T-helper 1 cell treated with Interleukin-12 subunit alpha and Interleukin-12 subunit beta and Interleukin-4 antibody, amounts not matched to agents 30 ng/mL and 1 ng/mL, for 36 hours (primary cell): ENCODE results near the gene EFCAB6. TPM values are rescaled to one million over a fixed set of nuclear protein-coding genes. Genes with fewer than 3 reads are reported as not detected.

Source experiments
- intact Hi-C: fragments of 100-400 bp; cut with micrococcal nuclease; formaldehyde crosslinking; loops from one replicate; pipeline ENCODE4 v1.15.1; 2024
- total RNA-seq: library from RNA; stranded (reverse); gene quantifications from 2 replicates; pipeline ENCODE4 v1.2.3, GENCODE V29; 2022

The EFCAB6 gene
- total RNA-seq, 1 donor from 2014 or later: not detected

DNA sequence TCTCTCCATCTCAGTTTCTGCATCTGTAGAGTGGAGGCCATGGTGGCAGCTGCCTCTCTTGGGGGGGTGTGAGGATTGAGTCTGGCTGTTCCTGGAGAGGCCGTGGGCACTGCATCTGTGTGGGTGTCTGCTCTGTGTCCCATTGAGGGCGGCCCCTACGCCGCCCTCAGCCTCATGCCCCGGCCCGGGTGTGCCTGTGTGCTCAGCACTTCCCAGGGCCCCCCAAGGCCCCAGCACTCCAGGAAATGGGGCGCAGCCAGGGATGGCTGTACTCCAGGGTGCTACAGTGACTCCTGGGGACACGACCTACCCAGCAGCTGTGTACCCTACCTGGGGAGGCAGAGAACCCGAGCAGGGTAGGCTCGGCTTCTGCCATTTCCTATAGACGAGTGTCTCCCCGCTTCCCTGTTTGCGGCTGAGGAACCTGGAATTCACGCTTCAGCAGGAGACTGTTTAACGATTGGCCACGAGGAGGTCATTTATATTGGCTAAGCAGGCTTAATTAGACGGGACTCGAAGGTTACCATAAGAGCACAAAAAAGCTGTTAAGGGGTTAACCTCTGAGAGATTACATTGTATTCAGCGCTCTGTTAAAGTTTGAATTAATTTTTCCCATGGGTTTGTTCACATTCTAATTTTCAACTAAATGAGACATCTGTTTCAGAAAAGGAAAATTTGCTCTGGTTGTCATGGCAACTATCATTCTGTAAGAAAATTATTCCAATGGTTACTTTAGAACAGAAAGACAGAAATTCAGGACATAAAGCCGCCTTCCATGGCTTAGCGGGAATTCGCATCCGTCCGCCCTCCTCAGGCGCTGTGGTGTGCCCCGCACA lies 323.9 kb downstream of the EFCAB6 start:
- intact Hi-C loops: no loop called here

DNA sequence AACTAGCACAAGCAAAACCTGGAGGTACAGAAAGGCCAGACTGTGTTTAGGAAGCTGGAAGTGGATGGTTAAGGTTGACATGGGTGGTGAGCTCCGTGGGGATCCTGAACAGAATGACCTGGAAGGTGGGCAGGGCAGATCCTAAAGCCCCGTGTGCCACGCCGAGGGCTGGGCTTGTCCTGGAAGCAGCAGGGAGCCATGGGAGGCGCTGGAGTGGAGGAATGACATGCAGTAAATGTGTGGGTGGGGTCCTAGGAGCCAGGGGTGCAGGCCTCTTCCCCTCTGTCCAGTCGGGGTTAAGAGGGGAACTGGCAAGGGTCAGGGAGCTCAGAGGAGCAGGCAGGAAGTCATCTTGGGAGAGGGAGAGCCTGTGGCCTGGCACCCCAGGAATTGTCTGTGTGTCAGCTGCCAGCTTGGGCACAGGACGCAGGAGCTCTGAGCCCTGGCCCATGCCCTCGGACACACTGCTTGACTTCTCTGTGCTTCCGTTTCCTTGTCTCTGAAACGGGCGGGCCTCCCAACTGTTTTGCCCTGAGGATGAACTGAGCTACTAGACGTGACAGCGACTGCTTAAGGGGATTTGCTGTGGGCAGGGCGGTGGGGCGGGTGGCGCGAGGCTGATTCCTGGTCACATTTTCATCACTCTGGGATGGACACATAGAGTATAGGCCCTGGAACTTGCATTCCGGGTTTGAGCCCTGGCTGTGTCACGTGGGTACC lies 324.6 kb downstream of the EFCAB6 start:
- intact Hi-C loops: no loop called here

DNA sequence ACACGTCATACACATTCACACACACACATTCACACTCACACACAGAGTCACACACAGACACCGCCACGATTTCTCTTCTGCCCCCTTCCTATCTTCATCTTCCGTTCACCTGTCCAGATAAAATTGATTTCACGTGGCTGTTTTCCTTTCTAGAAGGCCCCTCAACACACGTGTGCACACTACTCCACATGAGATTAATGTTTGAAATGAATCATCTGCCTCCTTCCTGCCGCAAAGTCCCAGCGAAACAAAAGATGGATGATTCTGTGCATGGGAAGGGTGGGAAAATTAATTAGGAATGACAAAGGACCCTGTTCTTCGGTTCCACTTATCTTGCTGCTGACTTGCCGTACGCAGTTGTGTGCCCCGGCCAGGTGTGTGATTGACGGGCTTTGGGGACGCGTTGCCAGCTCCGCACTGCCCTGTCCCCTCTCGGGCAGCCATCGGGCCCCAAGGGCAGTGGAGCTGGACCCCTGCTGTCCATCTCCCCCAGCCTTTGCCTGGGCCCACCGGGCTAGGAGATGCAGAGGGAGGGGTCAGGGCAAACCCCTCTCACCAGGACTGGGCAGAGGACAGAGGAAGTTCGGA lies 326.5 kb downstream of the EFCAB6 start:
- intact Hi-C loops: no loop called here

DNA sequence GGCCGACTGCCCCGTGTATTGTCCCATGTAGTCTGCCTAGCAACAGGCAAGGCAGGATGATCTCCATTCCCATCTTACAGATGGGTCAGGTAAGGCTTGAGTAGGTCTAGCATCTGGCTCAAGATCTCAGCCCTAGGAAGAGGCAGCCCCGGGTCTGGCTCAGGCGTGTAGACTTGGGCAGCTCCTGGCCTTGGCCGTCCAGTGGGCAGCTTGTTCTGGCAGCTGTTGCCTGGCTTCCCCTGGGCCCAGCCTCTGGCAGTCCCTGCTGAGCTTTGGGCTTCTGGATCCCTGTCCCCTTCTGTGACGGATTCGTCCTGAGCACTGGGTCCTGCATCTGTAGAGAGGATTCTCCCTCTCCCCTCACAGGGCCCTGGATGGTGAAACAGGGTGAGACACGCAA lies 327.9 kb downstream of the EFCAB6 start:
- intact Hi-C loops: loop anchor here (5.0 kb wide), 1 partner anchor 97 kb away; no protein-coding TSS in a partner anchor

DNA sequence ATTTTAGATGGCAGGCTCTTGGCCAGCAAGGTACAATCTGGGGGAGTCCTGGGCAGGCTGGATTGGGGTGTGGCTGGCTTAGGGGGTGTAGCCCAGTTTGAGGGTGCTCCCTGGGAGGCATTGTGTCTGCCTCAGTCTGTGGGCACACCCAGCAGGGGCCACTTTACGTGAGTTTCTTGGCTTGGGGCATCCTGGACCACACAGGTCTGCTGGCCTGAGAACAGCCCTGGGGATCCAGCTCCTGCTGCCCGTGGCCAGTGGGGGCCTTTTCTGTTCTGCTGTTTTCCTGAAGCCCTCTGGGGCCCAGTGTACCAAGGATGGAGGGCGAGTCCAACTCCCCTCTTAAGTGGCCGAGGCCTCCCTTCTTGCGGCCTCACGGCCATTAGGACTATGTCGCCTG lies 328.4 kb downstream of the EFCAB6 start:
- intact Hi-C loops: loop anchor here (5.0 kb wide), 1 partner anchor 96 kb away; no protein-coding TSS in a partner anchor

DNA sequence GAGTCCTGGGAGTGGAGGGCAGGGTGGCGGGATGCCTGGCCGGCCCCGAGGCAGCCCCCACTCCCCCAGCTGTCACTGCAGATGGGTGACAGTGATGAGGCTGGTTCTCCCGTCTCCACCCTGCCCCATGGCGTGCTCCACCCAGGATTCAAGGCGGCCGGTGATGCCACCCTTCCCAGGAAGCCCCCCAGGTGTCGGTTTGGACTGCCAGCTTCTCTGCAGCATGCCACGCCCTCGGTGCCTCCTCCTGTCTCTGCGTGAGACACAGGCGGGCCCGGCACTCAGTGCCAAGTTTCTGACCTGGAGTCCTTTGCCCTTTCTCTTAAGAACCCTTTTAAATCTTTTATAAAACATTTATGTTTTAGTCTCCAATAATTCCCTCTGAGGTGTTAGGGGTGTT lies 328.8 kb downstream of the EFCAB6 start:
- intact Hi-C loops: loop anchor here (5.0 kb wide), 1 partner anchor 96 kb away; no protein-coding TSS in a partner anchor

DNA sequence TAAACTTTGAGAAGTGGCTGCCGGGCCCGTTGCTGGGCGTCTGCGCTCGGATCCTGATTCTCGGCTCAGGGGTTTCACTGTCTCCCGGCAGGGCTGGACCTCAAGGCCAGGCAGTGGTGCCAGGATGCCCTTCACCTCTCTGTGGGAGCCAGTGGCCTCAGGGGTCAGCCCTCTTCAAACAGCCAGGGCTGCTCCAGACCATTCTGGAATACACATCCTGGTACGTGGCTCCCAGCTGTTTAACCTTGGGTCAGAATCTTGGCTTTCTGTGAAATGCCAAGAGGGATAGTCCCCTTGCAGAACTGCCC lies 329.8 kb downstream of the EFCAB6 start:
- intact Hi-C loops: loop anchor here (5.0 kb wide), 1 partner anchor 95 kb away; no protein-coding TSS in a partner anchor

DNA sequence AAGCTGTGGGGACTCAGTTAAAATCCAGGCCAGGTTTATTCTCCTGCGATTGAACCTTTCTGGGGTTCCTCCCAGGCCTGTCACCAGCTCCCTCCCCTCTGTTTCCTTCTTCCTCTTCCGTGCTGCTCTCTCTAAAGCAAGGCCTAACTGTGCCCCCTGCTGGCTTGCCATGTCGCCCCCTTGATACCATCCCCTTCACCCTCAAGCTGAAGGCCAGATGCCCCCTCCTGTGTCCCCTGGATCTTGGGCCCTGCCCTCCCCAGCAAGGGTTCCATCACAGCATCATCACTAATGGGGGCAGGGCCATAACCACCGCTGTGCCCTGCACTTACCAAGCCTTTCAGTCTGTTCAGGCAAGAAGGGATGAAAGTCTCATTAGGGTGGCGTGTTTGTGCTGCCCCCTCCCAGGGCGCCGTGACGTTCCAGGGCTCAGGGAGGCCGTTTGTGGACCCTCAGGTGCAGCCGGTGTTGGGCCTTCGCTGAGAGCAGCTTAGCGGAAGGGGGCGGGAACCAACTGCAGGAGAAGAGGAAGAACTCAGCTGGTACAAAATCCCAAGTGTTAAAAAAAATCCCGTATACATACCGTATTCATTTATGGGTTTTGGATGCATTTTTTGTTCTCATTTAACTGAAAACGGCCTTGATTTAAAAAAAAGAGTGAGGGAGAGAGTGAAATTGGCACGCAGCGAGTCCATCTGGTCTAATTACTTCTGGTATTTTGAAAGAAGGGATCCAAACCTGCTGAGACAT lies 330.4 kb downstream of the EFCAB6 start:
- intact Hi-C loops: loop anchor here (5.0 kb wide), 1 partner anchor 94 kb away; no protein-coding TSS in a partner anchor

- intact Hi-C loops: loop anchor here (5.0 kb wide), 1 partner anchor 93 kb away; no protein-coding TSS in a partner anchor
Measured at GRCh38 chr22:43479962-43480361, 332.1 kb downstream of the EFCAB6 start.

GRCh38 chr22:43479301-43479950 lies 332.7 kb downstream of the EFCAB6 start:
- intact Hi-C loops: no loop called here

Other genes starting within 250 kb of the EFCAB6 start
- gene SULT4A1, start 50.2 kb upstream of the EFCAB6 start, total RNA-seq: not detected in 2 replicates
- not detected in 2 replicates for gene PNPLA5, start 79.7 kb upstream of the EFCAB6 start, total RNA-seq
- gene PNPLA3, start 111.5 kb upstream of the EFCAB6 start, total RNA-seq: 0.22 and 0.29 TPM in 2 replicates
- gene SAMM50, start 143.1 kb upstream of the EFCAB6 start, total RNA-seq: 49.9 and 50.7 TPM in 2 replicates
- gene PARVB, start 212.0 kb upstream of the EFCAB6 start, total RNA-seq: 39.2 and 41.5 TPM in 2 replicates